DOHH2 (cell line): ENCODE data around the gene MYL12B.

Source experiments
- H3F3A ChIP-seq: fragments of 200-600 bp; sonication (generic), shearing (Covaris generic); 2 replicates; pipeline ENCODE4 v1.6.0; 2016; ENCODE audit warnings: antibody characterized with exemption, mild to moderate bottlenecking; ENCODE audit not compliant: control insufficient read depth, insufficient read depth
- H3K27ac ChIP-seq: fragments of 200-600 bp; sonication (generic); 2 replicates; pipeline ENCODE4 v1.5.1; 2014; ENCODE audit warnings: low read depth, mild to moderate bottlenecking, low read length, moderate library complexity
- H3K27me3 ChIP-seq: fragments of 200-600 bp; sonication (generic); 2 replicates; pipeline ENCODE4 v1.6.1; 2014; ENCODE audit warnings: mild to moderate bottlenecking, low read length, mixed read lengths; ENCODE audit not compliant: control insufficient read depth
- H3K36me3 ChIP-seq: fragments of 200-600 bp; sonication (generic); 2 replicates; pipeline ENCODE4 v1.6.1; 2014; ENCODE audit warnings: mild to moderate bottlenecking, low read length, moderate library complexity, mixed read lengths; ENCODE audit not compliant: control insufficient read depth
- H3K4me1 ChIP-seq: fragments of 200-600 bp; sonication (generic); 2 replicates; pipeline ENCODE4 v1.6.1; 2014; ENCODE audit warnings: mild to moderate bottlenecking, low read length, mixed read lengths; ENCODE audit not compliant: control insufficient read depth
- H3K4me2 ChIP-seq: fragments of 200-600 bp; sonication (generic); 2 replicates; pipeline ENCODE4 v1.6.0; 2014; ENCODE audit warnings: mild to moderate bottlenecking, low read length, moderate library complexity
- H3K4me3 ChIP-seq: fragments of 200-600 bp; sonication (generic); 2 replicates; pipeline ENCODE4 v1.5.1; 2014; ENCODE audit warnings: mild to moderate bottlenecking, low read length, mixed read lengths
- H3K79me2 ChIP-seq: fragments of 200-600 bp; sonication (generic); 2 replicates; pipeline ENCODE4 v1.6.1; 2014; ENCODE audit warnings: mild to moderate bottlenecking, low read length, mixed read lengths; ENCODE audit not compliant: control insufficient read depth
- H3K9me2 ChIP-seq: fragments of 200-600 bp; sonication (generic); replicated peaks from 2 replicates; pipeline ENCODE4 v1.6.1; 2014; ENCODE audit warnings: mild to moderate bottlenecking, low read length, mixed read lengths; ENCODE audit not compliant: control insufficient read depth
- H3K9me3 ChIP-seq: fragments of 200-600 bp; sonication (generic); 2 replicates; pipeline ENCODE4 v1.6.1; 2014; ENCODE audit warnings: antibody characterized with exemption, low read length, mixed read lengths; ENCODE audit not compliant: control insufficient read depth, insufficient read depth
- H4K20me1 ChIP-seq: fragments of 200-600 bp; sonication (generic); 2 replicates; pipeline ENCODE4 v1.6.0; 2014; ENCODE audit warnings: low read depth, mild to moderate bottlenecking, antibody characterized with exemption, low read length, moderate library complexity; ENCODE audit not compliant: control insufficient read depth, insufficient read depth
- EZH2phosphoT487 ChIP-seq: fragments of 200-600 bp; sonication (generic); IDR thresholded peaks from 2 replicates; pipeline ENCODE4 v1.6.1; 2017; ENCODE audit warnings: borderline replicate concordance, mild to moderate bottlenecking, antibody characterized with exemption, low read length, moderate library complexity, mixed read lengths
- TF ChIP-seq, protein P1 (sequence below): fragments of 200-600 bp; sonication (generic); IDR thresholded peaks from one replicate; pipeline ENCODE4 v1.5.1; 2014; ENCODE audit warnings: antibody characterized with exemption, mild to moderate bottlenecking, low read depth, low read length; ENCODE audit not compliant: poor library complexity, severe bottlenecking

Gene MYL12B

DNA sequence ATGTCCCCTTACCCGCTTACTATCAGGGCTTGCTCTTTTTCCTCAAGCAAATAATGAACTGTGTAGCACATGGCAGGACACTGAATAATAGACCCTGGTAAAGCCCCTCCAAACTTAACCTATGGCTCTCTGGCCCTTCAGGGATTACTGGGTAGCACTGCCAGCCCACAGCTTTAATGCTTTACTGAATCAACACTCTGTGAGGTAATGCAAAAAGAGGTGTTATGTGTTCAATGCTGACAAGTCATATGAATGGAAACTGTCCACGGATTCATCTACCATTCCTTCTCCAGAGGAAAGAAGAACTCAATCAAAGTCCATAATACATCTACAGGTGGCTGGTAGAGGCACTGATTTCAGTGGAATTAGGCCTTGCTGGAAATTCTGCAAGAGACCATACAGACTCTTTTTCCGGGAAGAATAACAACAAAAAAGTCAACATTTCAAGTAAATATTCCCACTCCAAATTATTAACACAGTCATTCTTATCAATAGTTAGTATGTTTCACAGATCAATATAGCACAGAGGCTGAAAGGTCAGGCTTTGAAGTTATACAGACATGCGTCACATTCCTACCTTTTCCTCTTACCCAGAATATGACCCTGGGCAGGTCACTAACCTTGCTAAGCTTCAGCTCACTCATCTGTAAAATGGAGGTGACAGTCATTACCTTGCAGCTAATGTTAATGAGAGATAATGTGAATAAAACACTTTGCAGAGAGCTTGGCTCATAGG is 28.3 kb upstream of the MYL12B start:
- no peaks in the 10 kb centered on the region for H3F3A ChIP-seq
- no peaks in the 10 kb centered on the region for H3K79me2 ChIP-seq
- H3K9me2 ChIP-seq = no peaks in the 10 kb centered on the region
- H4K20me1 ChIP-seq = no peaks in the 10 kb centered on the region
- TF ChIP-seq, protein P1, sequence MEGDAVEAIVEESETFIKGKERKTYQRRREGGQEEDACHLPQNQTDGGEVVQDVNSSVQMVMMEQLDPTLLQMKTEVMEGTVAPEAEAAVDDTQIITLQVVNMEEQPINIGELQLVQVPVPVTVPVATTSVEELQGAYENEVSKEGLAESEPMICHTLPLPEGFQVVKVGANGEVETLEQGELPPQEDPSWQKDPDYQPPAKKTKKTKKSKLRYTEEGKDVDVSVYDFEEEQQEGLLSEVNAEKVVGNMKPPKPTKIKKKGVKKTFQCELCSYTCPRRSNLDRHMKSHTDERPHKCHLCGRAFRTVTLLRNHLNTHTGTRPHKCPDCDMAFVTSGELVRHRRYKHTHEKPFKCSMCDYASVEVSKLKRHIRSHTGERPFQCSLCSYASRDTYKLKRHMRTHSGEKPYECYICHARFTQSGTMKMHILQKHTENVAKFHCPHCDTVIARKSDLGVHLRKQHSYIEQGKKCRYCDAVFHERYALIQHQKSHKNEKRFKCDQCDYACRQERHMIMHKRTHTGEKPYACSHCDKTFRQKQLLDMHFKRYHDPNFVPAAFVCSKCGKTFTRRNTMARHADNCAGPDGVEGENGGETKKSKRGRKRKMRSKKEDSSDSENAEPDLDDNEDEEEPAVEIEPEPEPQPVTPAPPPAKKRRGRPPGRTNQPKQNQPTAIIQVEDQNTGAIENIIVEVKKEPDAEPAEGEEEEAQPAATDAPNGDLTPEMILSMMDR = no peak
- no peak for TF ChIP-seq EZH2phosphoT487
- H3K4me1 ChIP-seq = no peaks in the 10 kb centered on the region
- no peaks in the 10 kb centered on the region for H3K27me3 ChIP-seq
- H3K9me3 ChIP-seq = no peaks in the 10 kb centered on the region
- no peak overlapping the region for H3K27ac ChIP-seq
- no peaks in the 10 kb centered on the region for H3K36me3 ChIP-seq
- no peak overlapping the region for H3K4me2 ChIP-seq
- H3K4me3 ChIP-seq = no peak overlapping the region

GRCh38 chr18:3234457-3234856 is 27.5 kb upstream of the MYL12B start:
- Histone ChIP-seq H3K27ac (no peak overlapping the region), H3F3A (no peaks in the 10 kb centered on the region), H4K20me1 (no peaks in the 10 kb centered on the region), H3K36me3 (no peaks in the 10 kb centered on the region), H3K4me3 (no peak overlapping the region), H3K4me1 (no peaks in the 10 kb centered on the region), H3K27me3 (no peaks in the 10 kb centered on the region), H3K9me2 (no peaks in the 10 kb centered on the region), H3K79me2 (no peaks in the 10 kb centered on the region), H3K4me2 (no peak overlapping the region), H3K9me3 (no peaks in the 10 kb centered on the region)
- TF ChIP-seq, protein P1 = no peak
- no peak for TF ChIP-seq EZH2phosphoT487

GRCh38 chr18:3235846-3236245 is 26.1 kb upstream of the MYL12B start:
- Histone ChIP-seq H3K9me3 (peaks cover 1% of the 10 kb centered on the region; the same call in 1 of the 2 replicates), H3K36me3 (no peaks in the 10 kb centered on the region), H3F3A (no peaks in the 10 kb centered on the region), H3K79me2 (no peaks in the 10 kb centered on the region), H3K9me2 (no peaks in the 10 kb centered on the region), H3K4me2 (no peak overlapping the region), H4K20me1 (no peaks in the 10 kb centered on the region), H3K27ac (no peak overlapping the region), H3K4me3 (no peak overlapping the region), H3K27me3 (no peaks in the 10 kb centered on the region), H3K4me1 (no peaks in the 10 kb centered on the region)
- TF ChIP-seq, protein P1 = no peak
- no peak for TF ChIP-seq EZH2phosphoT487
